CD4-positive, alpha-beta T cell treated with Interleukin-2 at 100 ng/mL for 4 hours (primary cell): ENCODE data around the gene CYTH2.
A peak's percentile ranks its signal among the peaks of the same experiment; 100 is the strongest.

ENCODE experiments used
- DNase-seq: peaks from one replicate; pipeline ENCODE4 v3.0.0-alpha.2; 2020; ENCODE audit warnings: low spot score

CYTH2 gene

GRCh38 chr19:48493718-48494401 is 24.7 kb downstream of the CYTH2 start:
- DNase-seq, result no peak

- DNase-seq, result no peak
These were observed 26.2 kb downstream of the CYTH2 start for GRCh38 chr19:48495396-48495795.

- no peak for DNase-seq
These were observed 28.0 kb downstream of the CYTH2 start for GRCh38 chr19:48496959-48497727.

DNA sequence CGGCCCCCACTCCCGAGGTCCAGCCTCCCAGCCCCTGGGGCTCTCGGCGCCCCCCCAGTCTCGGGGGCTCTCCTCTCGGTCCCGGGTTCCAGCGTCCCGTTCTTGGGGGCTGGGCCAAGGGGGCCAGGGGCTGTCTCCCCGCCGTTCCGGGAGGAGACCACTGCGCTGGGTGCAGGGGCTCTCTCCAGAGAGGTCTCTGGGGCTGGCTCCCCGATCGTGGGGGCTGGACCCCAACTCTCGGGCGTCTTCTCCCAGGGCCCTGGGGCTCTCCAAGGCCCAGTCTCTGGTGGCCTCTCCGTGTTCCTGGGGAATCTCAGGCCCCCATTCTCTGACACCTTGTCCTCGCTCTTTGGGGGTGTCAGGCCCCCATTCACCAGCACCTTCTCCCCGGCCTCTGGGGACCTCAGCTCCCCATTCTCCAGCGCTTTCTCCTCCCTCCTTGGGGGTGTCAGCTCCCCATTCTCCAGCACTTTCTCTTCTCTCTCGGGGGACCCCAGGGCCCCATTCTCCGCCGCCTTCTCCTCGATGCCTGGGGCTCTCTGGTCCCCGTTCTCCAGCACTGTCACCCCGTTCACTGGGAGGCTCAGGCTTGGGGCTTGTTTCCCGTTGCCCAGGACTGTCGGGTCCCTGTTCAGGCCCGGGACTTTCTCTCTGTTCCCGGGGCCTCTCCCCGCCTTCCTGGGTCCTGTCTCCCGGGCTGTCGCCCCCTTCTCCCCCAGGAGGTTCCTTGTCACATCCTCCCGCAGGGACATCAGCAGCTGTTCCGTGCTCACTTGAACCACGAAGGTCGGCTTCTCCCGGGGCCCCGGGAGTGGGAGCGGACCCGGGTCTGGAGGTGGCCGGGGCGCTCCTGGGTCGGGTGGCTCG is 28.8 kb downstream of the CYTH2 start:
- no peak for DNase-seq

DNA sequence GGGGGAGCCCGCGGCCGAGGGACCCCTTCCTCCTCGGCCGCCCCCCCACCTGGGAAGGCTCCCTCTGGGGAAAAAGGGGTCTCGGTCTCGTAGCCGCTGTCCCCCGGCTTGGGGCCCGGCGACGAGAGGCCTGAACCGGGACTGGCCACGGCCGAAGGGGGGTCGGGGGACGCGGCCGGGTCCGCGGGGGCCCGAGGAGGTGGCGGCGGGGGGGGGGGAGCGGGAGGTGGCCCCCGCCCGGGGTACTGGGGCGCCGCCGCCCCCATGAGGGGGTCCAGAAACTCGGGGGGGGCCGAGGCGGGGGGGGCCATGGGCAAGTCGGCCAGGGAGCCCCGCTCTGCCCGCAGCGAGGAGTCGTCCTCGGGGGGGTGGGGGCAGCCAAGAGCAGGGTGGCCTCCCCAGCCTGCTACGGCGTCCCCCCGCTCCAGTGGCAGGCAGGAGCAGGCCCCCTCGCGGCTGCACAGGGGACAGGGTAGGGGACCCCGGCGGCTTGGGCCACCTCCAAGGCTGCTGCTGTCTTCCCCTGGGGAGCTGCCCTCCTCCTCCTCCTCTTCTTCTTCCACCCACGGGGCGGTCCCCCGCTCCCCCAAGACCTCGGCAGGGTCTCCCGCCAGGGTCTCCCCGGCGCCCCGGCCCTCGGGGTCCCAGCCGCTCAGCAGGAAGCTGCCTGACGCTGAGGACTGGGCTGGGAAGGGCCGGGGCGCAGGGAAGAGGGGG is 29.6 kb downstream of the CYTH2 start:
- no peak for DNase-seq

- no peak for DNase-seq
These were observed 30.3 kb downstream of the CYTH2 start for GRCh38 chr19:48499316-48500090.

GRCh38 chr19:48500830-48501493 is 31.8 kb downstream of the CYTH2 start:
- DNase-seq, result no peak

DNA sequence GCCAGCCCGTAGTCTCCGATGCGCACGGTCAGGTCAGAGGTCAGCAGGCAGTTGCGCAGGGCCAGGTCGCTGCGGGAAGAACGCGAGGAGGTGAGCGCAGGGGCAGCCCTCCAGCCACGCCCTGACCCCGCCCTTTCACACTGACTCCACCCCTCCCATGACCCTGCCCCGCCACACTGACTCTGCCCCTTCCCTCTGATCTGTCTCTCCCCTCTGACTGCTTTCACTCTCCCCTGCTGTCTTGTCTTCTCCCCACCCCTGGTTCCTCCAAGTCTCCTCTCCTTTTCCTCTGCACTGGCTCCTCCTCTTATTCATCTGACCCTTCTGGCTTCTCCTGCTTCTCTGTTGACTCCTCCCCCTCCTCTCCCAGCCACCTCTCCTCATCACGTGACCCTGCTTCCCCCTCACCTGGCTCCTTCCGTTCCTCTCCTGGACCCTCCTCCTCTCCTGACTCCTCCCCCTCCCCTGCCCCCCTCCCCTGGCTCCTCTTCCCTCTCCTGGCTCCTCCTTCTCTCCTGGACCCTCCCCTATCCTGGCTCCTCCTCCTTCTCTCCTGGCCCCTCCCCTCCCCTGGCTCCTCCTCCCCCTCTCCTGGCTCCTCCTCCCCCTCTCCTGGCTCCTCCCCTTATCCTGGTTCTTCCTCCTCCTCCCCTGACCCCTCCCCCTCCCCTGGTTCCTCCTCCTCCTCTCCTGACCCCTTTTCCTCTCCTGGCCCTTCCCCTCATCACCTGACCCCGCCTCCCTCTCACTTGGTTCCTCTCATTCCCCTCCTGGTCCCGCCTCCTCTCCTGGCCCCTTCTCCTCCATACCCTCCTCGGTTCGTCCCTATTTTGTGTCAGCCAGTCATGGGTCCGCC is 32.6 kb downstream of the CYTH2 start:
- DNase-seq, result peak; percentile 67

DNA sequence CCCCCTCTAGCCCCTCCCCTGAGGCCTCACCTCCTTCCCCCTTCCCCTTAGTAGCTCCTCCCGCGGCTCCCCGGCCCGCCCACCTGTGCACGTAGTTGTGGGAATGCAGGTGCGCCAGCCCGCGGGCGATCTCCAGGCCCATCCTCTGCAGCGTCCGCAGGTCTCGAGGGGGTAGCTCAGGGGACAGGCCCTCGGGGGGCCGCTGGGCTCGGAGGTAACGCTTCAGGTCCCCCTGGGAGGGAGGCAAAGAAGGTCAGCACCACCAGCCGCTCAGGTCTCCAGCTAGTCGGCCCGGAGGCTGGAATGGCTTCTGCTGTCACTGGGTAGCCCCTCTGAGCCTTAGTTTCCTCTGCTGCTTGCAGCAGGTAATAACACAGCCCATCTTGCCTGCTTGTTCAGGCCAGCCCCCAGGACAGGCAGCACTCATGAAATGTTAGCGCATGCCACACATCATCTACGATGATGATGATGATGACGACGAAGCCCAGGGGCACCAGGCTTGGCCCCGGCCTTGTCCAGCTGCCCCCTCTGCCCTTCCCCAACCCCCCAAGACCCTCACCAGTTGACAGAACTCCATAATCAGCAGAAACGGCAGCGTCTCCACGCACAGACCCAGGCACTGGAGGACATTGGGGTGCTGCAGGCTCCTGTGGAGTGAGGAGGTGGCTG is 33.3 kb downstream of the CYTH2 start:
- DNase-seq, result no peak

DNA sequence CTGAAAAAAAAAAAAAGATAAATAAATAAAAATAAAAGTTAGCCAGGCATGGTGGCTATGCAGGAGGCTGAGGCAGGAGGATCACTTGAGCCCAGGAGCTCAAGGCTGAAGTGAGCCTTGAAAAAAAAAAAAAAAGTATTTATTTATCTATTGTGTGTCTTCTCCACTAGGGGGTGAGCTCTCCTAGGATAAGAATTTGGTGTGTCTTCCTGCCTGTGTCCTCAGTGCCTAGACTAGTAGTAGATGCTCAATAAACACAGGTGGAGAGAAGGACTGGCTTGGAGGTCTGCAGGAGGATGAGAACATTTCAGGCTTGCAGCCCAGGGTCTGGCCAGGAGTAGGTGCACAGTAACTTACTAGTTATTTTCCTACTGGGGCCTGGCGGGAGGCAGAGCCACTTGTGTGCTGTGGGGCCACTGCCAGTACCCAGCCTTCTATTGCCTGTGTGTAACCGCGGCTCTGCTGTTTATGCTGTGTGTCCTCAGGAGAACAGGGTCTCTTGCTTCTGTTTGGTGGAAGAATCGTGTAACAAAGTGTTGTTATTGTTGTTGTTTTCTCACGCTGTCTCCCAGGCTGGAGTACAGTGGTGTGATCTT is 37.1 kb downstream of the CYTH2 start:
- peak; percentile 64 for DNase-seq

DNA sequence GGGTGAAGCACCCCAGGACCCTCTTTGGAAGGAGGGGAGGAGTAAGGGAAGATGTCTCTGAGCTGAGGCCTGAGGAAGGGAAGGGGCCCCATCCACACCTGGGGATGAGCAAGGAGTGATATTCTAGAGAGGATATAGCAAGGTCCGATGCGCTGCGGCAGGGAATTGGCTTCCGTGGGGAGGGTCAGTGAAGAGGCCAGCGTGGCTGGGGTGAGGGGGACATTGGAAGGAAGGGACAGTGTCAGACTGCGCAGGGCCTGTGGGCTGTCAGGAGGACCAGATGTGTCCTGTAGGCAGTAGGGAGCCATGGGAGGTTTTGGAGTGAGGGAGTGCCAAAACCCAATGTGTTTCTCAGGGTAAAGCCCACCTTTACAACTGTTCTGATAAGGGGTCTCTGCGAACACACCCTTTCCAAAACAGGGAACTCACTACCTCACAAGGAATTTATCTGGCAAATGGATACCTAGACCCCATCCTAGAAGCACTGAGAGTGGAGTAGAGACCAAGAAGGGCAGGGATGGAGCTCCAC is 38.8 kb downstream of the CYTH2 start:
- DNase-seq, result no peak

DNA sequence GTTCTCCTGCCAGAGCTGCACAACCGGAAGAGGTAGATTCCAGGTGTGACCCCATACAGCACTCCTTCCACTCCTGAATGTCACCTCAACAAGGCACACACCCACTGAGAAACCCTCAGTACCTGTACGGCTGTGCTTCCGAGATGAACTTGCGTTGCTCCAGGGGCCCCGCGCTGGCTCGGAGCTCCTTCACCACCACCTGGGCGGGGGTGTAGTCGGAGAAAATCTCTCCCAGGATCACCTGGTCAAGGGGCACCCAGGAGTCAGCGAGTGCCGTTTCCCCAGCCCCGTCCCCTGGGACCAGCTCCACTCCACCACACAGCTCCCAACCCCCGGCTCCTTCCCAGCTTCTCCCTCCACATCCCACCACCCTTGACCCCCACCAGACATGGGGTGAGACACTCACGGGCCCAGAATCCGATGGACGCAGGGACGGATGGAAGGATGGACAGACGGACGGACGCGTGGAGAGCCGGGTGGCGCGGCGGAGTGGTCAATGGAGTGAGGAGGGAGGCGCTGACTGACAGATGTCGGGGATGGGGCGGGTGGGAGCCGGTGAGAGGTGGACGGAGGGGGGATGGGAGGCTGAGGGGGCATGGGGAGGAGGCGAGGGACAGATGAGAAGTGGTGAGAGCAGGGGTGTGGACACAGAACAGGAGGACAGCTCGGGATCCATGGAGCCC is 39.7 kb downstream of the CYTH2 start:
- no peak for DNase-seq

- DNase-seq, result no peak
These were observed 40.5 kb downstream of the CYTH2 start for GRCh38 chr19:48509467-48510194.

- peak; percentile 73 for DNase-seq
These were observed 41.5 kb downstream of the CYTH2 start for GRCh38 chr19:48510421-48511268.

DNA sequence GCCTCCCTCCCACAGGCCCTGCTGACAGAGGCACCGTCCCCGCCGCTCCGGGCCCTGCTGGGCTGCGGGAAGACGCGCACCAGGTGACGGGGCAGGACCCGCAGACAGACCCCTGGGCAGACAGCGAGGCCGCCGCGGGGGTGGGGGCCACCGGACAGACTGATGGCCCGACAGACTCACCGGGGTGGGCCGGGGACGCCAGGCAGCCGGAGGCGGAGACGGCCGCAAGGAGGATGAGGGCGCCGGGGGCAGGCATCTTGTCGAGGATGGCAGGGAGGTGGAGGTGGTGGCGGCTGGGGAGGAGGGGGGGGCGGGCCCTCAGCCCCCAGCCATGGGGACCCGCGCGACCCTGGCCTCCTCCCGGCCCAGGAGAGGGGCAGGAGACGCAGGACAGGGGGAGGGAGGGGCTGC is 42.2 kb downstream of the CYTH2 start:
- no peak for DNase-seq

DNA sequence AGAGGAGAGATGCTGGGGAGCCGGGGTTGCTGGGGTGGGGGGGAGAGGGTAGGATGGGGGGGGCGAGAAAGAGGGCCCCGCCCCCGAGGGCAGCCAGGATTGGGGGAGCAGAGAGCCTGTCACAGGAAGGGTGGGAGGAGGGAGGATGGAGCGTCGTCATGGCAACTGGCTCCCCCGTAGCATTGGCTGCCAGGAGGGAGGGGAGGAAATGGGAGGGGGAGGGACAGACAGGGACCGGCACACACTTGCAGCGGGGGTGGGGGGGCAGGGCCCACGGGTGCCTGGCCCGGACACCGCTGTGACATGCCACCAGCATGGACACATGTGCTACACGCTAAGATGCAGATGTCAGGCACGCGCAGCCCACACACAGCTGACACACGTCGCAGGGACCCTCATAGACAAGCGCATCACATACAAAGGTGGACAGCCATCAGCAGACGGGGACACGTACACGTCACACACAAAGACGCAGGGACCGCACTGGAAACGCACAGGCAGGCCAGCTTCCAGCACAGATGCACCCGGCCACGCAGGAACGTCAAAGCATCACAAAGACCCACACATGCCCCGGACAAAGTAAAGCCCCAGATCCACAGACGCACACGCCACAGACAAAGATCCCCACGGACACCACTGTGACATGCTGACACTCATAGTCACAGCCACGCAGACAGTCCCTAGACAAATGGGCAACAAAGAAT is 42.8 kb downstream of the CYTH2 start, which contains the start of gene LMTK3:
Gene LMTK3, minus strand, starts transcription at position 36 of the 704 bp plus-strand sequence. CDS start 259 bp downstream, outside the sequence.
- DNase-seq, result peak; percentile 87
